Mesenchymal stem cell (in vitro differentiated cells and primary cell): ENCODE results near the gene CTDNEP1.

Experiments used
- DNase-seq: peaks from one replicate; pipeline ENCODE4 v3.0.0-alpha.2; 2013
- H2AFZ ChIP-seq: one replicate; pipeline ENCODE4 v1.6.1; 2013; ENCODE audit warnings: low read depth, mild to moderate bottlenecking, control low read depth, inconsistent platforms, low read length, moderate library complexity
- H2AK5ac ChIP-seq: 2 replicates; pipeline ENCODE4 v1.6.1; 2013; ENCODE audit warnings: low read length, moderate library complexity, mild to moderate bottlenecking, inconsistent platforms; ENCODE audit not compliant: severe bottlenecking
- H2BK120ac ChIP-seq: one replicate; pipeline ENCODE4 v1.6.1; 2013; ENCODE audit warnings: low read depth, mild to moderate bottlenecking, inconsistent platforms, low read length, moderate library complexity
- H2BK12ac ChIP-seq, 2 experiments: one replicate each; pipeline ENCODE4 v1.6.1; 2013; ENCODE audit warnings: inconsistent platforms in 2 of 2, low read length in 2 of 2, mild to moderate bottlenecking in 2 of 2, moderate library complexity in 2 of 2, control low read depth in 1 of 2
- H2BK15ac ChIP-seq: one replicate; pipeline ENCODE4 v1.6.1; 2013; ENCODE audit warnings: mild to moderate bottlenecking, low read depth, inconsistent platforms; ENCODE audit not compliant: poor library complexity, severe bottlenecking
- H2BK5ac ChIP-seq: 2 replicates; pipeline ENCODE4 v1.6.1; 2013; ENCODE audit warnings: low read depth, mild to moderate bottlenecking, low read length, control low read depth, inconsistent platforms; ENCODE audit not compliant: poor library complexity, severe bottlenecking
- H3K14ac ChIP-seq, 2 experiments: one replicate each; pipeline ENCODE4 v1.6.1; 2013; ENCODE audit warnings: inconsistent platforms in 2 of 2, low read length in 2 of 2, control low read depth in 1 of 2, mild to moderate bottlenecking in 1 of 2, moderate library complexity in 1 of 2
- H3K18ac ChIP-seq, 2 experiments: one replicate each; pipeline ENCODE4 v1.6.1; 2013; ENCODE audit warnings: inconsistent platforms in 2 of 2, low read length in 2 of 2, control low read depth in 1 of 2, low read depth in 1 of 2, mild to moderate bottlenecking in 1 of 2
- H3K23ac ChIP-seq, 2 experiments: one replicate each; pipeline ENCODE4 v1.6.1; 2013; ENCODE audit warnings: inconsistent platforms in 2 of 2, low read length in 2 of 2, mild to moderate bottlenecking in 2 of 2, moderate library complexity in 2 of 2, control low read depth in 1 of 2
- H3K27ac ChIP-seq: 2 replicates; pipeline ENCODE4 v1.5.1; 2013; ENCODE audit warnings: mild to moderate bottlenecking, moderate library complexity, low read length, control low read depth, inconsistent platforms; ENCODE audit not compliant: poor library complexity, severe bottlenecking
- H3K27me3 ChIP-seq, 2 experiments: 2 replicates each; pipeline versions ENCODE4 v1.6.1 to v1.7.0; 2013; ENCODE audit warnings: low read length in 2 of 2, mild to moderate bottlenecking in 2 of 2, moderate library complexity in 2 of 2, control low read depth in 1 of 2, inconsistent platforms in 1 of 2; ENCODE audit not compliant: control insufficient read depth in 1 of 2, insufficient read depth in 1 of 2
- H3K36me3 ChIP-seq, 2 experiments: 2 replicates each; pipeline versions ENCODE4 v1.6.1 to v1.7.0; 2013; ENCODE audit warnings: low read length in 2 of 2, control low read depth in 1 of 2, inconsistent platforms in 1 of 2, low read depth in 1 of 2, mild to moderate bottlenecking in 1 of 2; ENCODE audit not compliant: insufficient read depth in 2 of 2, control insufficient read depth in 1 of 2
- H3K4ac ChIP-seq, 2 experiments: one replicate each; pipeline ENCODE4 v1.6.1; 2013; ENCODE audit warnings: inconsistent platforms in 2 of 2, low read length in 2 of 2, mild to moderate bottlenecking in 2 of 2, moderate library complexity in 2 of 2, control low read depth in 1 of 2, low read depth in 1 of 2
- H3K4me1 ChIP-seq: 2 replicates; pipeline ENCODE4 v1.6.1; 2013; ENCODE audit warnings: low read depth, low read length, control low read depth; ENCODE audit not compliant: control insufficient read depth, insufficient read depth
- H3K4me2 ChIP-seq: 2 replicates; pipeline ENCODE4 v1.6.1; 2013; ENCODE audit warnings: low read length, mild to moderate bottlenecking, inconsistent platforms; ENCODE audit not compliant: poor library complexity, severe bottlenecking
- H3K4me3 ChIP-seq, 2 experiments: 2 replicates each; pipeline versions ENCODE4 v1.5.1 to v1.7.0; 2013; ENCODE audit warnings: low read length in 2 of 2, mild to moderate bottlenecking in 2 of 2, control low read depth in 1 of 2, low read depth in 1 of 2; ENCODE audit not compliant: insufficient read depth in 1 of 2
- H3K79me1 ChIP-seq: replicated peaks from 2 replicates; pipeline ENCODE4 v1.6.1; 2013; ENCODE audit warnings: mild to moderate bottlenecking, control low read depth, low read length, inconsistent platforms; ENCODE audit not compliant: poor library complexity, severe bottlenecking
- H3K9ac ChIP-seq: 2 replicates; pipeline ENCODE4 v1.7.0; 2013; ENCODE audit warnings: mild to moderate bottlenecking, low read length, moderate library complexity
- H3K9me3 ChIP-seq: 2 replicates; pipeline ENCODE4 v1.7.0; 2013; ENCODE audit warnings: mild to moderate bottlenecking, low read length; ENCODE audit not compliant: control insufficient read depth
- H4K8ac ChIP-seq: one replicate; pipeline ENCODE4 v1.6.1; 2013; ENCODE audit warnings: inconsistent platforms, mild to moderate bottlenecking, low read length, moderate library complexity
- H4K91ac ChIP-seq: one replicate; pipeline ENCODE4 v1.6.1; 2013; ENCODE audit warnings: mild to moderate bottlenecking, low read length, inconsistent platforms
- WGBS: methylation state at CpG from one replicate; pipeline ENCODE4 v1.1.7; 2013; ENCODE audit warnings: mixed read lengths; 5-methylcytosine and 5-hydroxymethylcytosine counted together

The CTDNEP1 gene

GRCh38 chr17:7224110-7224509 is 27.4 kb downstream of the CTDNEP1 start:
- 97% methylated on average over 10 of the region's 10 CpGs for WGBS
- H3K79me1 ChIP-seq = peaks cover 31% of the 10 kb centered on the region
- H2BK12ac ChIP-seq = no peak overlapping the region
- no peak overlapping the region for H2BK15ac ChIP-seq
- H3K36me3 ChIP-seq = peaks cover 78 to 79% of the 10 kb centered on the region in 2 experiments
- H2AK5ac ChIP-seq = peak overlapping the region; percentile 9
- no peak overlapping the region for H3K4me3 ChIP-seq
- no peaks in the 10 kb centered on the region for H3K27me3 ChIP-seq
- peak overlapping the region; percentile 12 for H3K9ac ChIP-seq
- H4K91ac ChIP-seq = no peak overlapping the region
- H3K4me2 ChIP-seq = no peak overlapping the region
- no peaks in the 10 kb centered on the region for H3K9me3 ChIP-seq
- no peak overlapping the region for H3K14ac ChIP-seq
- no peak overlapping the region for H4K8ac ChIP-seq
- peaks cover 58% of the 10 kb centered on the region for H3K4me1 ChIP-seq
- H3K4ac ChIP-seq = no peak overlapping the region
- DNase-seq = no peak
- no peak overlapping the region for H3K23ac ChIP-seq
- H2AFZ ChIP-seq = no peak overlapping the region
- H2BK5ac ChIP-seq = no peak overlapping the region
- no peak overlapping the region for H3K18ac ChIP-seq
- H2BK120ac ChIP-seq = no peak overlapping the region
- H3K27ac ChIP-seq = peak overlapping the region; percentile 76

GRCh38 chr17:7223375-7223774 is 28.2 kb downstream of the CTDNEP1 start:
- Histone ChIP-seq H2BK12ac (no peak overlapping the region), H3K36me3 (peaks cover 70 to 72% of the 10 kb centered on the region in 2 experiments), H2BK5ac (no peak overlapping the region), H4K91ac (no peak overlapping the region), H3K14ac (no peak overlapping the region), H3K9me3 (no peaks in the 10 kb centered on the region), H2BK120ac (no peak overlapping the region), H3K79me1 (peaks cover 33% of the 10 kb centered on the region), H3K23ac (no peak overlapping the region), H3K4me1 (peaks cover 62% of the 10 kb centered on the region), H3K27ac (peak overlapping the region; percentile 1), H3K27me3 (no peaks in the 10 kb centered on the region), H3K4me3 (no peak overlapping the region), H4K8ac (no peak overlapping the region), H2BK15ac (no peak overlapping the region), H3K4me2 (no peak overlapping the region), H2AFZ (no peak overlapping the region), H3K4ac (no peak overlapping the region), H3K18ac (no peak overlapping the region), H3K9ac (no peak overlapping the region), H2AK5ac (no peak overlapping the region)
- DNase-seq = no peak
- 92% methylated on average over 4 of the region's 4 CpGs for WGBS

- Histone ChIP-seq H4K8ac (no peak overlapping the region), H3K23ac (no peak overlapping the region), H3K9me3 (no peaks in the 10 kb centered on the region), H3K27me3 (no peaks in the 10 kb centered on the region), H3K9ac (no peak overlapping the region), H3K4ac (no peak overlapping the region), H2BK12ac (no peak overlapping the region), H3K36me3 (peaks cover 67 to 68% of the 10 kb centered on the region in 2 experiments), H4K91ac (no peak overlapping the region), H3K18ac (no peak overlapping the region), H3K4me2 (no peak overlapping the region), H2BK120ac (no peak overlapping the region), H3K27ac (no peak overlapping the region), H3K4me3 (no peak overlapping the region), H3K79me1 (peaks cover 37% of the 10 kb centered on the region), H3K4me1 (peaks cover 65% of the 10 kb centered on the region), H3K14ac (no peak overlapping the region), H2AK5ac (no peak overlapping the region), H2BK15ac (no peak overlapping the region), H2BK5ac (no peak overlapping the region), H2AFZ (no peak overlapping the region)
- WGBS = 90% methylated on average over 7 of the region's 7 CpGs
- no peak for DNase-seq
These were observed 28.6 kb downstream of the CTDNEP1 start for GRCh38 chr17:7222972-7223292.

GRCh38 chr17:7222093-7222971 is 29.2 kb downstream of the CTDNEP1 start:
- H3K27me3 ChIP-seq = no peaks in the 10 kb centered on the region
- no peak overlapping the region for H2BK12ac ChIP-seq
- H4K8ac ChIP-seq = no peak overlapping the region
- peaks cover 66% of the 10 kb centered on the region for H3K4me1 ChIP-seq
- no peak overlapping the region for H3K4ac ChIP-seq
- no peak overlapping the region for H3K27ac ChIP-seq
- WGBS = 98% methylated on average over 15 of the region's 15 CpGs
- no peak overlapping the region for H3K23ac ChIP-seq
- H3K18ac ChIP-seq = no peak overlapping the region
- peaks cover 61 to 62% of the 10 kb centered on the region in 2 experiments for H3K36me3 ChIP-seq
- no peak overlapping the region for H2BK120ac ChIP-seq
- H4K91ac ChIP-seq = no peak overlapping the region
- H2BK15ac ChIP-seq = no peak overlapping the region
- H3K9ac ChIP-seq = peak overlapping the region; percentile 96
- H3K4me3 ChIP-seq = no peak overlapping the region
- no peak overlapping the region for H2BK5ac ChIP-seq
- no peak for DNase-seq
- no peak overlapping the region for H2AK5ac ChIP-seq
- H3K4me2 ChIP-seq = no peak overlapping the region
- H3K14ac ChIP-seq = no peak overlapping the region
- peaks cover 32% of the 10 kb centered on the region for H3K79me1 ChIP-seq
- no peaks in the 10 kb centered on the region for H3K9me3 ChIP-seq
- no peak overlapping the region for H2AFZ ChIP-seq
